HG02870 (cell line): ENCODE data around the gene PSD4.

ENCODE experiments used
- ATAC-seq: cut with Tn5 transposase; IDR thresholded peaks from one replicate; pipeline ENCODE4 v1.9.1; 2021; ENCODE audit warnings: mild to moderate bottlenecking, moderate library complexity; ENCODE audit not compliant: unreplicated experiment

The PSD4 gene

DNA sequence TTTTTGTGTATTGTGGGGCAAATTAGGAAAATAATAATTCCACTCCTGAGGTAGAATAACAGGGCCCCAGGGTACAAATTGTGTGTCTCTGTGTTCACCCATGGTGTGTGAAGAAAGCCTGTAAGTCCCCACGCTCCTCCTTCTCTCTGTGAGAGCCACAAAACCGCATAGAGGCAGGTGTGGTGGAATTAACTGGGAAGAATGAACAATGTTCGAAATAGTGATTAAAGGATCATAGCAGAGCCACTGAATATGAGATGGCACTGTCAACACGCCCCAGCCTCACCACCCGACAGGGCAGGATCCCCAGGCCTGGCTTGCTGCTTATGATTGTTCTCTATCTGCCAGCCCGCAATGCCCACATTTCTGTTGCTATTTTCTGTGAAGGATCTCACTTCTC, 32.3 kb upstream of the PSD4 start:
- no peak for ATAC-seq

DNA sequence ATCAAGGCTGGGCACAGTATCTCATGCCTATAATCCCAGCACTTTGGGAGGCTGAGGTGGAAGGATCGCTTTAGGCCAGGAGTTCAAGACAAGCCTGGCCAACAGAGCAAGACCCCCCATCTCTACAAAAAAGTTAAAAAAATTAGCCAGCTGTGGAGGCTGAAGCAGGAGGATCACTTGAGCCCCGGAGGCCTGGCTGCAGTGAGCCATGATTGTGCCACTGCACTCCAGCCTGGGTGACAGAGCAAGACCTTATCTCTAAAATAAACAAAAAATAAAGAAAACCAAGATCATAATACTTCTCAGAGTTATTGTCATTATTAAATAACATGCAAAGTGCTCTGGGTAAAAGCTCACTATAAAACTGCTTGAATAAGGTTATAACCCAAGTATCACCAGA, 31.5 kb upstream of the PSD4 start:
- ATAC-seq, result no peak

DNA sequence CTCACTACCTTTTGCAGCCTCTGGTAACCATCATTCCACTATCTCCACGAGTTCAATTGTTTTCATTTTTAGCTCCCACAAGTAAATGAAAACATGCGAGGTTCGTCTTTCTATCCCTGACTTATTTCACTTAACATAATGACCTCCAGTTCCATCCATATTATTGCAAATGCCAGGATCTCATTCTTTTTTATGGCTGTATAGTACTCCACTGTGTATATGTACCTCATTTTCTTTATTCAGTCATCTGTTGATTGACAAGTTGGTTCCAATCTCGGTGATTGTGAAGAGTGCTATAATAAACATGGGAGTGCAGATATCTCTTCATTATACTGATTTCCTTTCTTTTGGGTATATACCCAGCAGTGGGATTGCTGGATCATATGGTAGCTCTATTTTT, 29.5 kb upstream of the PSD4 start:
- ATAC-seq, result no peak

GRCh38 chr2:113148606-113149552, 24.9 kb upstream of the PSD4 start:
- no peak for ATAC-seq

DNA sequence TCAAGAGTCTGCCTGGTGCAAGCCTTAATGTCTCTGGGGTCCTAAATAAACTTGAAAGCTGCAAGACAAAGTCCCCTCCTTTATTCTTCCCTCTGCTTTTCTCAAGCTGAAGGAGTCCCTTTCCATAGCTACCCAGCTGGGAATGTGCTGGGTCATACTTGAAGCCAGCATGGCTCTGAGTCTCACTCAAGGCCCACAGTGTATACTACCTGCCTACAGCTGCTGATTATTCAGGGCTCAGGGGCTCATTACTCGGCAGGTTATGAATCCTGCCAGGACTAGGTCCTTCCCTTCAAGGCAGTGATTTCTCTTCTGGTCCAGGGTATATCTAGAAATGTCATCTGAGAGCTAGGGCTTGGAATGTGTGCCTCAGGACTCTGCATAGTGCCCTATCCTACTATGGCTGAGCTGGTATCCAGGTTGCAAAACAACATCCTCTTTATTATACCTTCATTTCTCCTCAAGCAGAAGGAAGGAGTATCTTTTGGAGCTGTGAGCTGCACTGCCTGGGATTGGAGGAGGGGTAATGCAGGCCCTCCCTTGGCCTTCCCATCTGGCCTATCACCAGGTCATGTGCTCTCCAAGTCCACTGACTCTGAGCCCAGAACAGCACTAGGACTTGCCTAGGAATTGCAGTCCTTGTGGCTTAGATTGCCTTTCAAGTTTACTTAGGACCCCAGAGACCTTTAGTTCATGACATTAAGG, 24.1 kb upstream of the PSD4 start:
- ATAC-seq, result no peak

GRCh38 chr2:113150258-113150601, 23.5 kb upstream of the PSD4 start:
- no peak for ATAC-seq

- ATAC-seq, result no peak
These were observed 18.4 kb upstream of the PSD4 start for GRCh38 chr2:113155331-113155730.

GRCh38 chr2:113156278-113157117, 17.3 kb upstream of the PSD4 start:
- no peak for ATAC-seq

DNA sequence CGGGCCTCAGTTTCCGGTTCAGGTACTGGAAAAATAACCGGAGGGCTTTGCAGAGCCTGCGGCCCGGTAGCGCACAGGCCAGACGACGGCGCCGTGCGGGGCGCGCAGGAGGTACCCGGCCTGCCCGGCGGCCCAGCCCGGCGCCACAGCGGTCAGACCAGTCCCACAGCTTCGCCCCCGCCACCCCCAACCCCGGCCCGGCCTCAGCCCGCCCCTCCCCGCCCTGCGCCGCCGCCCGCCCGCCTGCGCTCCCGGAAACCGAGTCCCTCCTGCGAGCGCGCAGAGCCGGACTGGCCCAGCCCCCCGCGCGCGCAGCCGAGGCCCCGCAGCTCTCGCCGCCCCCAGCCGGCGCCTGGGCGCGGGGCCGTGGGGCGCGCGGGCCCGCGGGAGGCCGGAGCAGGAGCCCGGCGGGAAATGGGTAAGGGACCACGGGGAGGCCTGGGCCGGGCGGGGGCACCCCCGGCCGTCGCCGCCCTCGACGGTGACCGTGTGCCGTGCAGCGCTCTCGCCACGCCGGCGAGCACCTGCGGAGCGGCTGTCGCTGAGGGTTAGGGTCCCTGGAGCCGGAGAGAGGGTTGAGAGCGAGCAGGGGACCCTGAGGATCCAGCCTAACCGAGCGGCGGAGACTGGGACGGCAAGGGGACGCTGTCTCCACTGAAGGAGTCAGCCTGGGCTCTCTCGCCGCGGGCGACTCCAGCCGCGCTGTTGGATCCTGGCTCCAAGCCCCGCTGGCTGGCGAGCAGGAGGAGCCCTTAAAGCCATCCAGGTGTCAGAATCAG, 16.5 kb upstream of the PSD4 start:
- peak; percentile 58 for ATAC-seq

GRCh38 chr2:113157897-113158753, 15.6 kb upstream of the PSD4 start:
- ATAC-seq, result no peak

- no peak for ATAC-seq
These were observed 14.8 kb upstream of the PSD4 start for GRCh38 chr2:113158884-113159553.

- no peak for ATAC-seq
These were observed 13.5 kb upstream of the PSD4 start for GRCh38 chr2:113160248-113160647.

GRCh38 chr2:113160962-113161361, 12.8 kb upstream of the PSD4 start:
- no peak for ATAC-seq

- no peak for ATAC-seq
These were observed 11.6 kb upstream of the PSD4 start for GRCh38 chr2:113162173-113162572.

DNA sequence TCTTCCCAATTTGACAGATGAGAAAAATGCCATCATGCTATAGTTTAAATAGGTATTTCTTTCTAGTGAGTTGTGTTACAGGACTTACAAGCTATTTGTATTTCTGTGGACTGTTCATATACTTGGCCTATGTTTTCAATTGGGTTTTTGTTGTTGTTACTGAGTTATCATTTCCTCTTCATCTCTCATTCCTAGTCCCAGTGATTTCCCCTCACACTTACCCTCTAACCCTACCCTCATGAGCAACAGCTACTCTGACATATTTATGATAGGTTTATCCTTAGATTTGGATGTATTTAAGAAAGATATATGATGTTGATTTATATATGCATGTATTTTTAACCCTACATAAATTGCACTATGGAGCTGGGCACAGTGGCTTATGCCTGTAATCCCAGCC, 10.9 kb upstream of the PSD4 start:
- no peak for ATAC-seq

DNA sequence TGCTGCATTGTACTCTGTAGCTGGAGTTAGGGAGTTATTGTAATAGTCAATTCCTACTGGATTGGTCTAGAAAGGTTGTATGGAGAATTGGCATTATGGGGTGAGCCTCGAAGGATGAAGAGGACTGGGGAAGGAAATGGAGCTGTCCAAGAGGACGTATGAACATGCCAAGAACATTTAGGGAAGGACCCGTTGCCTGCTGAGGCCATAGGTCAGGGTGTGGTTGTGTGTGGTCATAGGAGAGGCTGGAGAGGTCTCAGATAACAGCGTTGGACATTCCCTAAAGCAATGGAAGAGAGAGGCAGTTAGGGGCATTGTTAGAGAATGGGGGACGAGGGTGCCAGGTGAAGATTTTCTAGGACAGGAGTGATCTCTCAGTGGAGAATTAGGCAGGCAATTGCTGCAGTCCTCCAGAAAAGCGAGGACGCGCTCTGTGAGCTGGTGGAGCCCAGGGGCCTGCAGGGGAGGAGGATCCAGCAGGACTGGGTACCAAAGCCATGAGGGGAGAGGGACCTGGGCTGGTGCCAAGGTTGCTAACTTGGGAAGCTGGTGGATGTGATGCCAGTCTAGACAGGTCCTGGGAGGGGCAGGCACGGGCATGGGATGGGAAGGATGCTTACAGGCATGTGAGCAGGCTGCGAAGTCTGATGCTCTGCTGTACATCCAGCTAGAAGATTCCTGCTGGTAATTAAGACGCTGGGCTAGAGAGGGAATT, 9.4 kb upstream of the PSD4 start:
- ATAC-seq, result no peak

GRCh38 chr2:113164930-113165585, 8.7 kb upstream of the PSD4 start:
- ATAC-seq, result no peak

DNA sequence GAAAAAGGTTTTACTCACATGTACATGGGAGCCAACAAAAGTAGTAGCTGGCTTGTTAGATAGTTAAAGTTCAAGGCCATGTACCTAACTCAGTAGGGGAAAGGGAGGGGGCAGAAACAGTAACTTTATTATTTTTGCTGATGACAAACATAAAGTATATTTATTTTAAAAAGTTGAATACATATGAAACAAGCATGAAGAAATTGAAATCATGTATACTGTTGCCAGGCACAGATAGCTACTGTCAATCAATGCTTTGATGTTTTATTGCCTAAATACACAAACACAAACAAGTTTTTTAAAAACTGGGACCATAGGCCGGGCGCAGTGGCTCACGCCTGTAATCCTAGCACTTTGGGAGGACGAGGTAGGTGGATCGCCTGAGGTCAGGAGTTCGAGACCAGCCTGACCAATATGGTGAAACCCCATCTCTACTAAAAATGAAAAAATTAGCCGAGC, 7.6 kb upstream of the PSD4 start:
- ATAC-seq, result no peak
